HepG2 (cell line): Measurements from ENCODE around the gene S100Z. TPM values are rescaled to one million over a fixed set of nuclear protein-coding genes. Genes with fewer than 3 reads are reported as not detected.

Experiments
- ATAC-seq: fragments of 200-7000 bp; cut with Tn5 transposase; 3 replicates; pipeline ENCODE4 v1.9.1; 2020; ENCODE audit warnings: mild to moderate bottlenecking, moderate library complexity
- BruUV-seq: library from RNA; stranded (reverse); fragments of 400-500 nt; replicated peaks from 2 replicates; lab custom pipeline; 2021; lab: Mats Ljungman, UMichigan
- CTCF ChIA-PET: fragments of 300-600 bp; formaldehyde crosslinking; extraction: SDS; loops from one replicate; lab custom pipeline; 2021; ENCODE audit warnings: low total read pairs, inconsistent platforms, low intra/inter-chr PET ratio; lab: Yijun Ruan, JAX
- POLR2A ChIA-PET: fragments of 350-600 bp; sonication (Branson Sonifier 250); formaldehyde crosslinking; loops from one replicate; lab custom pipeline; 2020; ENCODE audit warnings: antibody characterized with exemption, inconsistent platforms; lab: Yijun Ruan, JAX
- DNase-seq: peaks from one replicate; pipeline ENCODE4 v3.0.0-alpha.2; 2015; ENCODE audit warnings: low spot score
- FAIRE-seq: peaks from 3 replicates; lab custom pipeline; 2011; peaks lifted over from hg19 to GRCh38; lab: Jason Lieb, UNC
- H2AFZ ChIP-seq: one replicate; pipeline ENCODE4 v1.6.1; 2011; ENCODE audit warnings: low read length, inconsistent platforms
- H3K27ac ChIP-seq: fragments of 300-600 bp; 3 replicates; pipeline ENCODE4 v1.8.0; 2011; ENCODE audit warnings: mixed run types, mild to moderate bottlenecking, mixed read lengths, low read length, inconsistent platforms; ENCODE audit not compliant: insufficient read depth; ENCODE audit errors: extremely low read length
- H3K27me3 ChIP-seq, 2 experiments: fragments of 200-600 bp in 1 of 2; 2 replicates in 1 of 2; 3 replicates in 1 of 2; pipeline versions ENCODE4 v1.6.0 to v1.8.0; 2011; ENCODE audit warnings: low read length in 2 of 2, mild to moderate bottlenecking in 2 of 2, moderate library complexity in 2 of 2, inconsistent platforms in 1 of 2; ENCODE audit not compliant: insufficient read depth in 2 of 2, control insufficient read depth in 1 of 2
- H3K36me3 ChIP-seq, 2 experiments: fragments of 200-600 bp in 1 of 2; replicated peaks in 1 of 2; 2 replicates in 1 of 2; 3 replicates in 1 of 2; pipeline versions ENCODE4 v1.5.1 to v1.8.0; 2011; ENCODE audit warnings: low read length in 2 of 2, inconsistent platforms in 1 of 2; ENCODE audit not compliant: insufficient read depth in 2 of 2, control insufficient read depth in 1 of 2
- H3K4me1 ChIP-seq: 2 replicates; pipeline ENCODE4 v1.5.1; 2012; ENCODE audit warnings: low read length, inconsistent platforms; ENCODE audit not compliant: insufficient read depth
- H3K4me2 ChIP-seq: 2 replicates; pipeline ENCODE4 v1.6.0; 2011; ENCODE audit warnings: low read depth, low read length, inconsistent platforms
- H3K4me3 ChIP-seq, 3 experiments: fragments of 200-600 bp in 1 of 3; sonication (generic), shearing (Covaris generic) in 1 of 3; replicated peaks in 1 of 3; 2 replicates each; pipeline ENCODE4 v1.5.1; 2011 to 2016; ENCODE audit warnings: low read length in 3 of 3, inconsistent platforms in 2 of 3, low read depth in 2 of 3, mild to moderate bottlenecking in 2 of 3, control low read depth in 1 of 3, mixed read lengths in 1 of 3; ENCODE audit not compliant: insufficient read depth in 1 of 3
- H3K79me2 ChIP-seq: one replicate; pipeline ENCODE4 v1.6.1; 2011; ENCODE audit warnings: low read length, inconsistent platforms; ENCODE audit not compliant: insufficient read depth
- H3K9ac ChIP-seq: 2 replicates; pipeline ENCODE4 v1.6.0; 2011; ENCODE audit warnings: mild to moderate bottlenecking, low read depth, low read length, inconsistent platforms; ENCODE audit not compliant: insufficient read depth
- H3K9me3 ChIP-seq: 2 replicates; pipeline ENCODE4 v1.5.1; 2012; ENCODE audit warnings: mild to moderate bottlenecking, low read length
- H4K20me1 ChIP-seq: 2 replicates; pipeline ENCODE4 v1.6.0; 2011; ENCODE audit warnings: inconsistent platforms, mild to moderate bottlenecking, low read length, moderate library complexity; ENCODE audit not compliant: insufficient read depth
- DNMT1 ChIP-seq: sonication (generic); formaldehyde crosslinking; IDR thresholded peaks from 2 replicates; pipeline ENCODE4 v1.5.1; 2020; ENCODE audit warnings: mild to moderate bottlenecking, missing genetic modification reagents
- DNMT3B ChIP-seq: conservative IDR thresholded peaks from 2 replicates; pipeline ENCODE4 v1.6.1; 2016; ENCODE audit warnings: missing biosample characterization, control low read depth
- KLF11 ChIP-seq: IDR thresholded peaks from 2 replicates; pipeline ENCODE4 v1.6.1; 2016; ENCODE audit warnings: missing compliant biosample characterization
- NRL ChIP-seq: sonication (generic); formaldehyde crosslinking; IDR thresholded peaks from 2 replicates; pipeline ENCODE4 v1.5.0; 2020; ENCODE audit warnings: missing genetic modification reagents, mild to moderate bottlenecking, moderate library complexity, borderline replicate concordance
- SALL2 ChIP-seq: sonication (generic); formaldehyde crosslinking; IDR thresholded peaks from 2 replicates; pipeline ENCODE4 v1.8.1; 2023; ENCODE audit warnings: mild to moderate bottlenecking, missing genetic modification reagents, inconsistent platforms
- ZNF746 ChIP-seq: sonication (generic); formaldehyde crosslinking; IDR thresholded peaks from 2 replicates; pipeline ENCODE4 v1.8.0; 2022; ENCODE audit warnings: mild to moderate bottlenecking, missing genetic modification reagents
- ZNF879 ChIP-seq: sonication (generic); formaldehyde crosslinking; IDR thresholded peaks from 2 replicates; pipeline ENCODE4 v1.8.1; 2023; ENCODE audit warnings: missing genetic modification reagents
- WGBS: methylation state at CpG from one replicate; pipeline ENCODE4 v1.1.6; 2017; ENCODE audit warnings: low lambda C conversion rate; 5-methylcytosine and 5-hydroxymethylcytosine counted together
- in situ Hi-C: cut with HindIII; loops from 2 replicates; pipeline ENCODE4 v1.10.0; 2017; ENCODE audit warnings: low pct_unique_long_range_greater_than_20kb; ENCODE audit not compliant: extremely low pct_ligation_motif_present
- intact Hi-C: fragments of 100-400 bp; cut with micrococcal nuclease; formaldehyde crosslinking; loops from one replicate; pipeline ENCODE4 v1.10.0; 2022; ENCODE audit not compliant: unreplicated experiment
- polyA plus RNA-seq, 8 experiments: library from polyadenylated mRNA; depleted of rRNA in 3 of 8; stranded (reverse) in 7 of 8; unstranded in 1 of 8; fragments of >200 nt; fragmentation: Illumina TruSeq in 4 of 8; extraction: Trizol in 4 of 8; gene quantifications; 2 replicates each; pipeline versions ENCODE4 v1.2.1 to v1.2.3, GENCODE V29; 2011 to 2016; ENCODE audit warnings: low read depth in 4 of 8, missing spikeins in 1 of 8, mixed read lengths in 1 of 8; ENCODE audit not compliant: insufficient read depth in 1 of 8
- total RNA-seq, 5 experiments: library from RNA; depleted of rRNA; stranded (reverse); fragments of >200 nt; fragmentation: Illumina TruSeq; extraction: Trizol; gene quantifications; 2 replicates each; pipeline ENCODE4 v1.2.3, GENCODE V29; 2016; ENCODE audit warnings: low read depth in 1 of 5
- TF ChIP-seq, protein P1 (sequence below): sonication (generic); formaldehyde crosslinking; IDR thresholded peaks from 2 replicates; pipeline ENCODE4 v1.4.0; 2020; ENCODE audit warnings: missing genetic modification reagents, low read depth, mild to moderate bottlenecking, borderline replicate concordance

S100Z gene
- total and polyA plus RNA-seq, 2 of the 13 experiments (the other 11 are each of a cell fraction or from before 2014, with no cell fraction given) = 0.22 TPM; not detected in 1

DNA sequence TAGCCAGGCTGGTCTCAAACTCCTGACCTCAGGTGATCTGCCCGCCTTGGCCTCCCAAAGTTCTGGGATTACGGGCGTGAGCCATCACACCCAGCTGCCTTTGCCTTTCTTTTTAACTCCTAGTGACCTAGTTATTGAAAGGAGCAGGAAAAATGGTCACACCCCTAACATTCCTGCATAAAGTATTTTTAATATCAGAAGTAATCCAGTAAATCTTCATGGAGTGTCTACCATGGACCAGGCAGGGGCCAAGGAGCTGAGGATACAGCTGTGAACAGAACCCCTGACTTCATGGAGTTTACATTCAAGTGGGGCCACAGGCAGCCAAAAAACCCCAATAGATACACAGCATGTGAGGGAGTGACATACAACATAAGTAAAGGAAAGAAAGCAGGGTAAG is 49.2 kb upstream of the S100Z start (continued):
- TF ChIP-seq, protein P1, sequence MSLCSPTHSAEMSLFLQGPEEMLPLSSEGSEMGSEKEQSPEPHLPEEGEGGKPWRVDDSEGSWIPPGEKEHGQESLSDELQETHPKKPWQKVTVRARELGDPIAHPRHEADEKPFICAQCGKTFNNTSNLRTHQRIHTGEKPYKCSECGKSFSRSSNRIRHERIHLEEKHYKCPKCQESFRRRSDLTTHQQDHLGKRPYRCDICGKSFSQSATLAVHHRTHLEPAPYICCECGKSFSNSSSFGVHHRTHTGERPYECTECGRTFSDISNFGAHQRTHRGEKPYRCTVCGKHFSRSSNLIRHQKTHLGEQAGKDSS (CRISPR knock-in tag) = no peak

DNA sequence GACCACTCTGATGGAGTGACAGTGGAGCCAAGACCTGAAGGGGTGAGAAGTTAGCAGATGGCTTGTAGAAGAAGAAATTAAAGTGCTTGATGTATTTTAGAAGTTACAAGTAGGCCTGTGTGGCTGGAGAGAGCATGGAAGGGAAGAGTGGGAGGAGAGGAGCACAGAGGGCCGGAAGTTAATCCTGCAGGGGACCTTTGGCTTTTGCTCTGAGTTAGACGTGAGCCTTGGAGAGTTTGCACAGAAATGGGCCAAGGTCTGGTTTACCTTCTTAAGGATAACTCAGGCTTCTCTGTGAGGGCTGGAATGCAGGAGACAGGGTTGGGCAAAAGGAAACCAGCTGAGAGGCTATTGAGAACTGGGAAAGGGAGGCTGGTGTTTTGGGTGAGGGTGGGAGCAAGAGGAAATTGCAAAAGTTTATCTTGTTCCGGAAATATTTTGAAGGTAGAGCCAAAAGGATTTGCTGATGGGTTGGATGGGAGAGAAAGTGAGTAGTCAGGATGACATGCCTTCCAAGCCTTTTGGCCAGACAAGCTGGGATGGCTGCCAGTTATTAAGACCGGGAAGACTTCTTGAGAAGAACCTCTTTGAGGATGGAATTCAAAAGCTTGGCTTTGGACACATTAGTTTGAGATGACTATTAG is 48.5 kb upstream of the S100Z start:
- 26% methylated on average over 4 of the region's 4 CpGs for WGBS
- no peak overlapping the region for H3K9ac ChIP-seq
- peaks cover 22% of the 10 kb centered on the region for H3K4me1 ChIP-seq
- in situ Hi-C loops (no loop called here), intact Hi-C loops (no loop called here)
- FAIRE-seq (no peak), DNase-seq (no peak), ATAC-seq (no peak)
- H3K79me2 ChIP-seq = no peaks in the 10 kb centered on the region
- H2AFZ ChIP-seq = no peak overlapping the region
- no peaks in the 10 kb centered on the region for H3K27me3 ChIP-seq
- H3K27ac ChIP-seq = no peak overlapping the region
- no peak overlapping the region for H3K4me3 ChIP-seq
- no peaks in the 10 kb centered on the region for H4K20me1 ChIP-seq
- TF ChIP-seq ZNF879 (CRISPR knock-in tag) = no peak
- no peak for TF ChIP-seq DNMT3B (CRISPR knock-in tag)
- TF ChIP-seq DNMT1 = no peak
- no peak for TF ChIP-seq NRL (CRISPR knock-in tag)
- no peak for TF ChIP-seq ZNF746 (CRISPR knock-in tag)
- TF ChIP-seq KLF11 (CRISPR knock-in tag) = no peak
- TF ChIP-seq SALL2 (CRISPR knock-in tag) = no peak
- H3K9me3 ChIP-seq = no peaks in the 10 kb centered on the region
- ChIA-PET POLR2A (no interaction called here), CTCF (no interaction called here)
- H3K4me2 ChIP-seq = no peak overlapping the region
- no peaks in the 10 kb centered on the region for H3K36me3 ChIP-seq
- BruUV-seq = no TSS peak
